Lower leg skin (tissue), 3 donors: ENCODE results near the gene LYZL2.
"Not testable (repeated sequence)": the region's sequence is repeated elsewhere in the genome, so short reads cannot be mapped to it uniquely, and the experiment has no call there.

Experiments used
- POLR2A ChIP-seq, 2 donors: fragments of 450-650 bp; IDR thresholded peaks; one replicate each; pipeline ENCODE4 v1.6.1; 2016 to 2017; ENCODE audit warnings: antibody characterized with exemption in 2 of 2, mild to moderate bottlenecking in 1 of 2, moderate library complexity in 1 of 2
- TF ChIP-seq, protein P1 (sequence below), 3 donors: fragments of 450-650 bp; IDR thresholded peaks; one replicate each; pipeline ENCODE4 v1.5.1; 2016; ENCODE audit warnings: antibody characterized with exemption in 3 of 3, mild to moderate bottlenecking in 3 of 3, moderate library complexity in 2 of 3

DNA sequence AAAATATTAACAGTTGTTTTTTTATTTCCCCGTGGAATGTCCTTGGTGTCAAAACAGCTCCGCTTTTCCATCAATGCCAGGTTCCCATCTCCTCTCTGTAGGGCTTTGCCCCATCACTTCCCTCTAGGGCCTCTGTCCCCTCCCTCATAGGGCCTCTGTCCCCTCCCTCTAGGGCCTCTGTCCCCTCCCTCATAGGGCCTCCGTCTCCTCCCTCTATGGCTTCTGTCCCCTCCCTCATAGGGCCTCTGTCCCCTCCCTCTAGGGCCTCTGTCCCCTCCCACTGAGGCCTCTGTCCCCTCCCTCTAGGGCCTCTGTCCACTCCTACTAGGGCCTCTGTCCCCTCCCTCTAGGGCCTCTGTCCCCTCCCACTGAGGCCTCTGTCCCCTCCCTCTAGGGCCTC is 47.6 kb upstream of the LYZL2 start:
- TF ChIP-seq, protein P1, sequence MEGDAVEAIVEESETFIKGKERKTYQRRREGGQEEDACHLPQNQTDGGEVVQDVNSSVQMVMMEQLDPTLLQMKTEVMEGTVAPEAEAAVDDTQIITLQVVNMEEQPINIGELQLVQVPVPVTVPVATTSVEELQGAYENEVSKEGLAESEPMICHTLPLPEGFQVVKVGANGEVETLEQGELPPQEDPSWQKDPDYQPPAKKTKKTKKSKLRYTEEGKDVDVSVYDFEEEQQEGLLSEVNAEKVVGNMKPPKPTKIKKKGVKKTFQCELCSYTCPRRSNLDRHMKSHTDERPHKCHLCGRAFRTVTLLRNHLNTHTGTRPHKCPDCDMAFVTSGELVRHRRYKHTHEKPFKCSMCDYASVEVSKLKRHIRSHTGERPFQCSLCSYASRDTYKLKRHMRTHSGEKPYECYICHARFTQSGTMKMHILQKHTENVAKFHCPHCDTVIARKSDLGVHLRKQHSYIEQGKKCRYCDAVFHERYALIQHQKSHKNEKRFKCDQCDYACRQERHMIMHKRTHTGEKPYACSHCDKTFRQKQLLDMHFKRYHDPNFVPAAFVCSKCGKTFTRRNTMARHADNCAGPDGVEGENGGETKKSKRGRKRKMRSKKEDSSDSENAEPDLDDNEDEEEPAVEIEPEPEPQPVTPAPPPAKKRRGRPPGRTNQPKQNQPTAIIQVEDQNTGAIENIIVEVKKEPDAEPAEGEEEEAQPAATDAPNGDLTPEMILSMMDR (IDR thresholded peaks at IDR 0.05) = not testable (repeated sequence)
- not testable (repeated sequence) for TF ChIP-seq POLR2A (IDR thresholded peaks at IDR 0.05)
